Activated T-cell treated with anti-CD3 and anti-CD28 coated beads, Interleukin-2, amount 50 U/mL, for 72 hours (primary cell): ENCODE results near the gene RBM33. TPM values are rescaled to one million over a fixed set of nuclear protein-coding genes. Genes with fewer than 3 reads are reported as not detected.

Source experiments
- ATAC-seq, 2 donors: fragments of 150-1000 bp; cut with Tn5 transposase; replicated peaks in 1 of 2; 2 replicates each; pipeline ENCODE4 v1.10.0; 2021; ENCODE audit warnings: moderate library complexity in 2 of 2, mild to moderate bottlenecking in 1 of 2
- DNase-seq, 2 donors: peaks; one replicate each; pipeline ENCODE4 v3.0.0; 2021 to 2022; ENCODE audit warnings: mixed read lengths in 1 of 2
- H3K27ac Mint-ChIP-seq: one replicate; pipeline ENCODE4 v1.8.0; 2022; ENCODE audit warnings: mild to moderate bottlenecking, moderate library complexity, mixed read lengths
- H3K27me3 Mint-ChIP-seq: one replicate; pipeline ENCODE4 v1.8.0; 2022; ENCODE audit warnings: low read depth, mixed read lengths
- H3K36me3 Mint-ChIP-seq, 2 donors: one replicate each; pipeline ENCODE4 v1.8.0; 2022; ENCODE audit warnings: mixed read lengths in 2 of 2, mild to moderate bottlenecking in 1 of 2; ENCODE audit not compliant: insufficient read depth in 2 of 2
- H3K4me1 Mint-ChIP-seq: one replicate; pipeline ENCODE4 v1.8.0; 2022; ENCODE audit warnings: low read depth, mixed read lengths
- H3K4me3 Mint-ChIP-seq, 2 donors: one replicate each; pipeline ENCODE4 v1.8.0; 2022; ENCODE audit warnings: mild to moderate bottlenecking in 2 of 2, mixed read lengths in 2 of 2, moderate library complexity in 2 of 2
- H3K9me3 Mint-ChIP-seq, 2 donors: one replicate each; pipeline ENCODE4 v1.8.0; 2022; ENCODE audit warnings: mixed read lengths in 2 of 2
- total RNA-seq, 2 donors: library from RNA; stranded (reverse); gene quantifications; one replicate each; pipeline ENCODE4 v1.2.3, GENCODE V29; 2022

Gene RBM33
- total RNA-seq, 2 donors from 2014 or later = 93.1 to 104 TPM

- peaks cover 30% of the 10 kb centered on the region for H3K27me3 Mint-ChIP-seq
- no peaks in the 10 kb centered on the region for H3K36me3 Mint-ChIP-seq
- ATAC-seq (no peak), DNase-seq (no peak)
- no peaks in the 10 kb centered on the region for H3K9me3 Mint-ChIP-seq
- H3K4me1 Mint-ChIP-seq = no peaks in the 10 kb centered on the region
- H3K4me3 Mint-ChIP-seq = no peak overlapping the region
- H3K27ac Mint-ChIP-seq = no peak overlapping the region
Measured at GRCh38 chr7:155820788-155821187, 176.3 kb downstream of the RBM33 start.

- H3K4me1 Mint-ChIP-seq = no peaks in the 10 kb centered on the region
- H3K4me3 Mint-ChIP-seq = no peak overlapping the region
- DNase-seq = no peak
- peaks cover 30% of the 10 kb centered on the region for H3K27me3 Mint-ChIP-seq
- no peak for ATAC-seq
- H3K27ac Mint-ChIP-seq = no peak overlapping the region
- no peaks in the 10 kb centered on the region for H3K36me3 Mint-ChIP-seq
- H3K9me3 Mint-ChIP-seq = no peaks in the 10 kb centered on the region
Measured at GRCh38 chr7:155821851-155822250, 177.4 kb downstream of the RBM33 start.

- Mint-ChIP-seq H3K4me1 (no peaks in the 10 kb centered on the region), H3K4me3 (no peak overlapping the region), H3K9me3 (no peaks in the 10 kb centered on the region), H3K27me3 (peaks cover 40% of the 10 kb centered on the region), H3K27ac (no peak overlapping the region), H3K36me3 (no peaks in the 10 kb centered on the region)
- no peak for ATAC-seq
- no peak for DNase-seq
Measured at GRCh38 chr7:155824227-155824886, 179.9 kb downstream of the RBM33 start.

- ATAC-seq (no peak), DNase-seq (no peak)
- Mint-ChIP-seq H3K36me3 (no peaks in the 10 kb centered on the region), H3K27ac (no peak overlapping the region), H3K4me3 (no peak overlapping the region), H3K4me1 (no peaks in the 10 kb centered on the region), H3K27me3 (peaks cover 40% of the 10 kb centered on the region), H3K9me3 (no peaks in the 10 kb centered on the region)
Measured at GRCh38 chr7:155825336-155825735, 180.9 kb downstream of the RBM33 start.

- Mint-ChIP-seq H3K4me1 (no peaks in the 10 kb centered on the region), H3K4me3 (no peak overlapping the region), H3K27ac (no peak overlapping the region), H3K36me3 (no peaks in the 10 kb centered on the region), H3K27me3 (peaks cover 18% of the 10 kb centered on the region), H3K9me3 (no peaks in the 10 kb centered on the region)
- ATAC-seq (no peak), DNase-seq (no peak)
Measured at GRCh38 chr7:155829796-155830470, 185.5 kb downstream of the RBM33 start.

Other genes with a start within 250 kb of the RBM33 start
- gene EN2, start 186.5 kb upstream of the RBM33 start, total RNA-seq = not detected
- not detected for gene CNPY1, start 98.1 kb upstream of the RBM33 start, total RNA-seq
- under 1 TPM; 0.05 to 0.10 TPM for gene SHH, start 167.8 kb downstream of the RBM33 start, total RNA-seq